ENCODE measurements around the gene ARL5A. TPM values are rescaled to one million over a fixed set of nuclear protein-coding genes. Genes with fewer than 3 reads are reported as not detected.
A peak's percentile ranks its signal among the peaks of the same experiment; 100 is the strongest.
"Not testable (repeated sequence)": the region's sequence is repeated elsewhere in the genome, so short reads cannot be mapped to it uniquely, and the experiment has no call there.

ARL5A gene, protein sequence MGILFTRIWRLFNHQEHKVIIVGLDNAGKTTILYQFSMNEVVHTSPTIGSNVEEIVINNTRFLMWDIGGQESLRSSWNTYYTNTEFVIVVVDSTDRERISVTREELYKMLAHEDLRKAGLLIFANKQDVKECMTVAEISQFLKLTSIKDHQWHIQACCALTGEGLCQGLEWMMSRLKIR
- 57.3 and 103 TPM in 2 replicates for total RNA-seq

DNA sequence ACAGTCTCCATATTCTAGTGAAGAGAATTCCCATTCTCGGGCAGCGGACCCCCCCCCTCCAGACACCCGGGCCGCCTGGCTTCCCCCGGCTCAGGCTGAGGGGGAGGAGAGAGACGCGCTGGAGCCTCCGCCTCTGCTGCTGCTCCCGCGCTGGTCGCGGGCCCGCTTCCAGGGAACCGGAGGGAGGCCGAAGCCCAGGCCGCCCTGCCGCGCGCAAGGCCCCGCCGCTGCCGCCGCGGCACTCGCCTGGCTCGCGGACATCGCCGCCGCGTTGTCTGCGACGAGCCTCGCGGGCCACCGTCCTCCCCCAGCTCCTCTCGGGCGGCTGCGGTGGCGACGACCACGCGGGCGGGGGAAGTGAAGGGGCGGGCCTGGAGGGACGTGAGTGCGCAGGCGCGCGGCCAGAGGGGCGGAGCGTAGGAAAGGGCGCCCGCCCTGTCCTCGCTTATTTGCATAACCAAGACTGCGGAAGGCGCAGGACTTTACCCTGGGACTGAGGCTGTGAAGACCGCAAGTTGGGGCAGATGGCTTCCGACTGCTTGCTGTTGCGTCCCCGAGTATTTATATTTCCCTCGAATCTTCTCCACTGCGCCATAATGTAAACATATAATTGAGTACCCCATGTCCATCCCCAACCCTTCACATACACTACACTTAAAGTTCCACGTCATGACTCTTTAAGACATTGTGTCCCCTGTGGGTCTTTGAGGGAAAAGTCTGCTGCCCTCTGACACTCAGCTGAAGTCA lies at the start of gene ARL5A:
Gene ARL5A (minus strand): TSS at position 279 of the 747 bp plus-strand sequence. CDS start 245 bp downstream, at position 34.
- peak; percentile 97 to 98 for DNase-seq (ENCODE audit: low read depth in 2 of 2)

DNA sequence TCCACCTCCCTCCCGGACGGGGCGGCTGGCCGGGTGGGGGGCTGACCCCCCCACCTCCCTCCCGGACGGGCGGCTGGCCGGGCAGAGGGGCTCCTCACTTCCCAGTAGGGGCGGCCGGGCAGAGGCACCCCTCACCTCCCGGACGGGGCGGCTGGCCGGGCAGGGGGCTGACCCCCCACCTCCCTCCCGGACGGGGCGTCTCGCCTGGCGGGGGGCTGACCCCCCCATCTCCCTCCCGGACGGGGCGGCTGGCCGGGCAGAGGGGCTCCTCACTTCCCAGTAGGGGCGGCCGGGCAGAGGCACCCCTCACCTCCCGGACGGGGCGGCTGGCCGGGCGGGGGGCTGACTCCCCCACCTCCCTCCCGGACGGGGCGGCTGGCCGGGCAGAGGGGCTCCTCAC lies 47.4 kb upstream of the ARL5A start:
- DNase-seq (ENCODE audit: low read depth in 2 of 2): not testable (repeated sequence)

DNA sequence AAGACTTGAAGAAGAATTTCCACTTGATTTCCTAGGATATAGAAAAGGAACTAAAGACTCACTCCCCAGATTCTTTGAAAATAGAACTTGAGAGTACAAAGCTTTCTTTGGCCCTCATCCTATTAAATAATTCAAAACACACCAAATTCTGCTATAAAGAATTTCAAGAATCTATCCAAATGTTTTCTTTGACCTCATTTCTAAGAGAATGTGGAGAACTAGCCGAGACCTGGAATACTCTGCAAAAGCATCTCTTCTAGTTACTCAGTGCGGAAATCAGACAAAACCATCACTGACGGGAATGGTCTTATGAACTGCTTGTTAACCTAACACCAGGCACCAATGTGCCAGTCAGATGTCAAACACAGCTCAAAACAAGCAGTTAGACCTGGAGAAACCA lies 44.2 kb upstream of the ARL5A start:
- DNase-seq (ENCODE audit: low read depth in 2 of 2): no peak

DNA sequence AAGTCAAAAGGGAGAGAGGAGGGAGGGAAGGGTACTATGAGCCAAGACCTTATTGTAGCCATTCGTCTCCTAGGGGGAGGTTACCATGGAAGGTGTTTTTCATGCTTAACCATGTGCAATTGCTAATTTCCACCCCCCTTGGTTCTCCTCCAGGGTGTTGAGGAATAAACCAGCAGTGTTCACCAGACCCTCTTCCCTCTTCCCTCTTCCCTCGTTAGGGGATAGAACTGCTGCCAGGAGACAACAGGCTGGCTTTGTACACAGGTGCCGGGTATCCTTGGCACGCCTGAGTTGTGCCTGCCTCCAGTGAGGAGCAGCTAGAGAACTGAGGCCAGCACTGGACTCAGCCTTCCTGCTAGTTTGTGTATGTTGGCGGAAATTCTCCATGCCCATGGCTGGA lies 41.1 kb upstream of the ARL5A start:
- DNase-seq (ENCODE audit: low read depth in 2 of 2): no peak

DNA sequence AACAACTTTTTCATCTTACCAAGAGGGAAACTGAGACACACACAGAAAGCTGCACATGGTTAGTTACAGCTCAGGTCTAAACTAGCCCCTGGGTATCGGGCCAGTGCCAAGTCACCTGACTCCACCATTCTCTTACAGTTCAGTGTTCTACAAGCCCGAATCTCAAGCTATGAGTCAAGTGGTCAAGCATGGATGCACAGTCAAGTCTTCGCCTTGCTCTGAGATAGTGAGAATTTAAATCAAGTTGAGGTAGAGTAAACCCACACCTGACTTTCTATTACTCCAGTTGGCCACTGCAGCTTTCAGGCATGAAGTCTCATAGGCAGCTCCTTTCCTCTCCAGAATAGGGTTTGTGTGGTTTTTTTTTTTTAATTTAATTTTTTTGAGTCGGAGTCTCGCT lies 34.5 kb upstream of the ARL5A start:
- DNase-seq (ENCODE audit: low read depth in 2 of 2): no peak

DNA sequence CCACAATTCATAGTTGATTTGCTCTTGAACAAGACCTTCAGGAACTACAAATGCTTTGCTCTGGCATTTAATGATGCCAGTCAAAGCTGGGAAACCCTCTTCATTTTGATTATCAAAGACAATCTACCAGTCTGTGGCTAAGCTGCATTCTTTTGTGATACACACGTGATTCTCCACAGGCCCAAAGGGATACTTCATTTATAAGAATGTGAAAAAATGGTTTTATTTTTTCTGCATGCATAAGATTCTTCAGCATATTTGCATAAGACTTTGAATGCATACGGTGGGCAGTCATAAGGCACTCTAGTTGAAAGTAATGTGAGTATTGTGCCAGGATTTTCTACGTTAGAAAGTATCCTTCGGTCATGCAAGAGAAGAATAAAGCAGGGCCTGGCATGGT lies 33.0 kb upstream of the ARL5A start:
- no peak for DNase-seq (ENCODE audit: low read depth in 2 of 2)

DNA sequence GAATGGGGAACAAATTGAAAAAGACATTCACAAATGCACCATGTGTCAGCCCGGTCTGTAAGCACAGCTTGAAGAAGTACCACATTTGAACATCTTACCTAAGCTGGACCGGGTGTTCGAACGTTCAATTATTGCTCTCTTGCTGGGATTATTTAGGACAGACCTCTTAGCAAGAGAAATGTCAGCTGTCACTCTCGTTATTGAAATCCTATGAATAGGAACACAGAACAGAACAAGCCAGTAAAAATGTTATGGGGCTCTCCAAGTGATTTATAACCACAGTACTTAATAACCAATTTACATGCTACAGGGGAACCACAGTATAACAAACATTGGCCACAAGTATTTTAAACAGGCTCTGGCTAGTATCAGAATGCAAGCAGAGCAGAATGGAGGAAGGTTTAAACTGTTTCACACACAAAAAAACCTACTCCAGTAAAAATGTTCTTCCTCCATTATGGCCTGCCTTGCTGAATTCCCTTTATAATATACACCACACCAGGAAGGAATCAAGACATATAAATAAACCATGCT lies 32.5 kb upstream of the ARL5A start:
- no peak for DNase-seq (ENCODE audit: low read depth in 2 of 2)

DNA sequence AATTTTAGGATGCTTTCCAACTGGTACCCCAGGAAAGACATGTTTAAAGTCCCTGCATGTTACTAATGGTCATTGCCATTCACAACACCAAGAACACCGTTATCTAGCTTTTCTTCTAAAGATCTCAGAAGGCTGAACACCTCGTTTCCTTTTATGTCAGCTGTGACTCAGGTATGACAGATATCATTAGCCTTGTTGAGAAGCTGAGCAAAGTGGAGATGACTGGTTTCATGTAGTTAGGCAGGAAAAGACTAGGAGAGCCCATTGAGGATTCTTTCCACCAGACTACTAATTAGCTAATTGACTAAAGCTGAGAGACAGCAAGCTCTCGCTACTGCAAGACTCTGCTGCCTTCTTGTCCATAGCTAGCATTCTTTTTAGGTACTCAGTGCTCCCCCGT lies 32.0 kb upstream of the ARL5A start:
- DNase-seq (ENCODE audit: low read depth in 2 of 2): no peak

DNA sequence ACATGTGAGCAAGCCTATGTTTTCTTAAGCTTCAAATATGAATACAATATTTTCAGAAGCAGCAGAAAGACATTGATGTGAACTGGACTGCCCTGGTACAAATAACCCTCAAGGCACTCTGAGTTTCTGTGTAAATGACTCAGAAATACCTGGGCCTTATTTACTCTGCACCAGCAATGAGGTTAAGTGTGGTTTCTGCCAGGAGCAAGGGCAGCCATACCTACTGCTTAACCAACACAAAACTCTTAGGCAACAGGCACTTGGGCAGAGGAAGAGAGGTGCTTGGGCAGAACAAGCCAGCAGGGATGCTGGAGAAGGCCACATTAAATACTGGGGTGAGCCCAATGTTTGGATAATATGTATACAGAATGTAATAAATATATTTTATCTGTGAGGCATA lies 29.4 kb upstream of the ARL5A start:
- DNase-seq (ENCODE audit: low read depth in 2 of 2): no peak

DNA sequence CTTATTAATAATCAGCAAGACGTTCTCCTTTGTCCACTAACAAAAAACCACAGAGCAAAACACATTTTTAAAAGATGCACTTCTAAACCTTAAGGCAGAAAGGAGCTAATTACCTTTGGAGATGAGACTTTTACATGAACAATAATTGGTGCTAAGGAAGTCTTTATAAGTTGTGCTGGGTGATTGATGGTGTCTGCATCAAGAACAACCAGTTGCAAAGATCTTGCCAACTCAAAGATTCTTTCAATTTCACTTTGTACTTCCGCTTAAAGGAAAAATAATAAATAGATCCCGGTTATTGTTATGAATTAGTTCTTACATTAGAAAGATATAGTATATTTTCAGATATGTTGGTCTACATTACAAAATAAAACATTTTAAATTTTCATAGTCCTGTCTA lies 26.9 kb upstream of the ARL5A start:
- peak in 1 of 2 donors; percentile 25 for DNase-seq (ENCODE audit: low read depth in 2 of 2)

DNA sequence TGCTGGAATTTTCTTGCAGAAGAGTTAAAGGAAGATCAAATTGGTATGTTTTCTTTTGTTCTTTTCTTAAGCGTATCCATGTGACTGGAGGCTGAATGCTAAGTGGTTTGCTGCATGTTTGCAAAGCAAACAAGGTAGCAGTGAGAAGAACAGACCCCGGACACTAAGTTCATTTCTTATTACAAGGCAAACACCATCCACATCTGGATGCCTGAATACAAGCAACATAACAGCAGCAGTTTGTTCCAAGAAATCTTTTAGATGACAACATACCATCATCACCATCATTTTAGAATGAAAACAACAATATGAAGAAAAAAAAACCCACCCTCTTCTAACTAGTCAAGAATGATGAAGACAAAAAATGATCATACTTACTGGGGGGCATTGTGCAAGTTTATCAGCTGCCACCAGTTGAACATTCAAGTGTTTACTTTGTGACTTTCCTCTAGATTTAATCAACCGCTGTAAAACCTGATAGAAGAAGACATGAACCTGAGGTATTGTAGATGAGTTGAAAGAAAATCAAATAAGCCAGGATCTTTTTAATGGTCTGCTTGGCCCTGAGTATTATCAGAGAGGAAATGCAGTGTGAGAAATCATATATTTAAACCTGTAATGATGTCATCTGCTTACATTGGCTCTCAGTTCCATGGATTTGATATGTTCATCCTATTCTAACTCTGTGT lies 25.0 kb upstream of the ARL5A start:
- DNase-seq (ENCODE audit: low read depth in 2 of 2): peak in 1 of 2 donors; percentile 37

DNA sequence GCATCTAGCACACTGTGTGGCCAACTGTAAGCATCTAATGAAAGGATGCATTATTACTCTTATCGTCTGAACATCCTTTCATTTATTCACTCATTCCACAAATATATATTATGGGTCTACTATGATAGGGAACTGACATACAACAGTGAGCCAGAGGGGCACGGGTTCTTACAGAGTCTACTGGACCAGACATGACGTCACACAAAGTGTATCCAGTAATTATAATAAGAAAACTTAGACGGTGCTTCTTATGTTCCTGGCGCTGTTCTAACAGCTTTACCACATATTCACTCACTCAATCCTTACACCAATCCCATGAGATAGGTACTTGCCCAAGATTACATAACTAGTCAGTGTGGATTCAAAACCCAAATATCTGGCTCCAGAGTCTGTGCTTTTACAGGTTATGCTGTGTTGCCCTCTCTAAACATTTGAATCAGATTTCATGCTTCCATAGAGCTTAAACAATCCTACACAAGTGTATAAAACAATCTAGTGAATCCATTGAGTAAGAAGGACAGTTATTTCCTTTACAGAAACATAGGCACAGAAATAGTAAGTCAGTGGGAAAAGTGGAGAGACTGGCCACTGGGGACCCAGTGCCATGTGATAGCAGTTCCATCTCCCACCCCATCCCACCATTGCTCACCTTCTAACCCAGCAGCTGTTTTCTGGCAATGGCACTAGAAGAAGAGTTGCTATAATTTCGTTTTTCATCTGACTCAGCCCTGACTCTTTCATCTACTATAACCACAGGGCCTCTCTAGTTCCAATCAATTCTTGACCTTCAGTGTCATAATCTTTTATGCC lies 24.2 kb upstream of the ARL5A start:
- no peak for DNase-seq (ENCODE audit: low read depth in 2 of 2)

DNA sequence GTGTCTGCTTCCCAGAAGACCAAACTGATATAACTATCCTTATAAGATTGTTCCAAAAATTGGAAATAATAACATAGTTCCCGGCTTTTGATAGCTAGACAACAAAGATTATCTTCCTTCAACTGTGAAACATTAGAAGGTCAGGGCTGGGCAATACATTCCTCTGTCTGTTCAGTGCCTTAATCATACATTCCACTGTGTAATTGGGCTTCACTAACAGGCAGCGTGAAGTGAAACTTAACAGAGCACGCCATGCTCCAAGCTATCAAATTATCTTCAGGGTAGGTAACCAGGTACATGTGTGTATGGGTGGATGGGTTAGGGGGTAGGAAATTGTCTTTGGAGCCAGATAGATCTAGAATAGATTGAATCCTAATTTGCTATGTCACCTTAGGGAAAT lies 23.5 kb upstream of the ARL5A start:
- DNase-seq (ENCODE audit: low read depth in 2 of 2): no peak

DNA sequence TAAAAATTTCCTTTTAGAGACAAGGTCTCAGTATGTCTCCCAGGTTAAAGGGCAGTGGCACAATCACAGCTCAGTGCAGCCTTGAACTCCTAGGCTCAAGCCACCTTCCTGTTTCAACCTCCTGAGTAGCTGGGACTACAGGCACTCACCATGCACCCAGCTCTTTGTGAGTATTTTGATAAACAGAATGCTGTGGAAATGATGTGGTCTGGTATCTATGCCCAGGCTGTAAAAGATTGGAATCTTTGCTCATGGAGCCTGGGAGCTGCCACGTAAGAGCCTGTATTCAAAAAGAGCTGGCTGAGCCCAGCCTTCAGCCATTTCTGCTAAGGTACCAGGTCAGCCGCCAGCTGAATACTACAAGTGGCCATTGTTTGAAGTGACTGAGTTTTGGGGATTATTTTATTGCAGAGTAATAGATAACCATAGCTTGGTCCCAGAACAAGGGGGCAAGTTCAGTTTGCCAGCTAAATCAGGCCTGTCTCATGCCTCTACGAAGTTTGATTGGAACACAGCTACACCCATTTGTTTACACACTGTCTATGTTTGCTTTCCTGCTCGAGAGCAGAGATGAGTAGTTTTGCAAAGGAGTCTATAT lies 21.3 kb upstream of the ARL5A start:
- no peak for DNase-seq (ENCODE audit: low read depth in 2 of 2)

DNA sequence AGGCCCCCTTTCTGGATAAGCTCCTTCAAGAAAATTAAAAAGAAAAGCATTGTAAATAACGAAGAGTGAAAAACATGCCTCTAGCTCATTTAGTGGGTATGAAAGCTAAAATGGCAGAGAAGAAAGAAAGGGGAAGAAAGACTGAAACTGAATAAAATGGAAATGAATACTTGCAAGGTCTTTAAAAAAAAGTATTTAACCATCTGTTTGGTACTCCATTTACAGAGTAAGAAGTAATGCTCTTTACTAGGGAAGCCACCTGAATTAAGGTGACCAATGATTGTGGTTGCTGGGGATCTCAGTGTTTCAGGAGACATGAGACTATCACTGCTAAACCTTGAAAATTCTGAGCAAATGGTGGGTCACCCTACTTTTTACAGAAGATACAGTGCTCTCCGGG lies 17.7 kb upstream of the ARL5A start:
- DNase-seq (ENCODE audit: low read depth in 2 of 2): no peak

DNA sequence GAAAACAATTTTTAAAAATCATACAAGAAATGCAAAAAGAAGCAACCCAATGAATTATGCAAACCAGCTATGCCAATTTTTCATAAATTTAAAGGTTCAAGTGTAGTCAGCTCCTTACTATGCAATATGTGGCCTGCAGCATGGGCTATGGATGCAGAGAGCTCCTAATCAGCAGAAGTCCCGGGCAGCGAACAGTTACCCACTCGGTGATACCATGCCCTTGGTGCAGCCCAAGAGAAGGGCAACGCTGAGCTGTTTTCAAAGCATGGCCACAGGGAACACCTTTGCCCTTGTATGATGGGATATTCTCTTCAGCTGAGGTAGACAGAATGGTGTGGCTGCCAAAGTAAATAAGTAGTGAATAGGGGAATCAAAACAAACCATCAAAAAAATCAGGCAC lies 17.3 kb upstream of the ARL5A start:
- no peak for DNase-seq (ENCODE audit: low read depth in 2 of 2)

DNA sequence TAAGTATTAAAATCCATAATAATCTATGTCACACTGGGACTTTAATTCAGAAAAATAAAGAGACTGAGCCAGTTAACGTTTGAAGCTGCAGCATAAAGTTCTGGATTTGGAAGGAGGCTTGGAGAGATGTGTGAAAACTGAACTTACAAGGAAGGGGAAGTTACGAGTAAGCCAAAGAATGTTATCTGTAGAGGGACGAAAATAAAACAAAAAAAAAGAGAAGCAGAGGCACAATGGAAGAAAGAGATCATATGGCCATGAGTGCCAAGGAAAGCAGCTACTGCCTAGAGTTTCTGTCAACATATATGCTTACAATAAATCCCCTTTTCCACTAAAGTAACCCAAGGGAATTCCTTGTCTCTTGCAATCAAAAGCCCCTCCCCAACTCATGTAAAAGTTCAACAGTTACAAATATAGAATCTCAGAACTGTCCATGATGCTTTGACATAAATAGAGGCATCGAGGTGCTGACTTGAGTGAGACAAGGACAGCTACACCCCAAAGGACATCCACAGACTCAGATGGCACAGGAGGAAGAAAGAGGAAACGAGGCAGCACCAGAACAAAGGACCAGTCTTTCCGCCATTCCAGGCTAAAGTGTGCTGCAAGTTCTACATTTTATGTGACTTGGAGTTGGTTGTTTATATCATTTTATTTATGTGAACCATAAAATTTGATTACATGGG lies 16.1 kb upstream of the ARL5A start:
- DNase-seq (ENCODE audit: low read depth in 2 of 2): no peak

DNA sequence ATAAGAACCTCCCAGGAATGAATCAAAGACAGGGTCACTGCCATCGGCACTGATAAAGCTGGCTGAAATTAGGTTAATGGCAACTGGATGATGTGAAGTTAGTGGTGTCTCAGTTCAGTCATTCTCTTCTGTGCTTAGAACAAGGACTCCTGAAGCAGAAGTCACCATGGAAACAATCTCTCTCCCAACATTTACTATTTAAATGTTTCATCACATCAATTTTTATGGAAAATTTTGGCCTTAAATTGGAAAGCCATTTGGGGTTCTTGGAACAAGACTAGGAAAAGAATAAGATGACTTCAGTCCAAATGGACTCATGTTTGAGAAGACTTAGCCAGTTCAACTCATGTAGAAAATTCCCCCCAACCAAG lies 15.5 kb upstream of the ARL5A start:
- peak in 1 of 2 donors; percentile 18 for DNase-seq (ENCODE audit: low read depth in 2 of 2)

DNA sequence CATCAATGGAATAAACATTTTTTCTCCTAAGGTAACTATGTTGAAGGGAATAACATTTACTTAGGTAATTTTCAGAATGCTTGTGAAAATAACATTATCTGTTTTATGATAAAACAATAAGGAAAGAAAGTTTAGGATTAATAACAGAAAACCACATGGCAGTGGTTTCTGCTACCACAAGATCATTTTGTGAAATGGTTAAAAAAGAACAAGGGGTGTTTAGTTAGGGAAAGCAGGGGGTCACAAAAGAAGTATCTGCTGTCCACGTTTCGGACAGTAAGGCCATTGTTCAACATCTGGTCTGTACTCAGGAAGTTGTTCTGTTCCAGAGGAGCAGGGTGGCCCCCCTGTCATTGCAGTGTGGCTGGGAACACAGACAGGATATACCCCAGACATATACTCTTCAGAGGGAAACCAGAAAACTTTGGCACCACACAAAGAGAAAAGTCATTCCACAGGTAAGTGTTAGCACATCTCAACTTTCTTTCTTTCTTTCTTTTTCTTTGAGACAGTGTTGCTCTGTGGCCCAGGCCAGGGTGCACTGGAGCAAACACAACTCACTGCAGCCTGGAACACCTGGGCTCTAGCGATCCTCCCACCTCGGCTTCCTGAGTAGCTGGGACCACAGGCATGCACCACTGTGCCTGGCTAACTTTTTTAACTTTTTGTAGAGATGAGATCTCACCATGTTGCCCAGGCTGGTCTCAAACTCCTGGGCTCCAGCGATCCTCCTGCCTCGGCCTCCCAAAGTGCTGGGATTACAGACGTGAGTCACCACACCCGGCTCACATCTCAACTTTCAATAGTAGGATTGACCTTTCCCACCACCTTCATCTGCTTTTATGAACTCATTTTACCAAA lies 14.8 kb upstream of the ARL5A start:
- DNase-seq (ENCODE audit: low read depth in 2 of 2): peak in 1 of 2 donors; percentile 31

DNA sequence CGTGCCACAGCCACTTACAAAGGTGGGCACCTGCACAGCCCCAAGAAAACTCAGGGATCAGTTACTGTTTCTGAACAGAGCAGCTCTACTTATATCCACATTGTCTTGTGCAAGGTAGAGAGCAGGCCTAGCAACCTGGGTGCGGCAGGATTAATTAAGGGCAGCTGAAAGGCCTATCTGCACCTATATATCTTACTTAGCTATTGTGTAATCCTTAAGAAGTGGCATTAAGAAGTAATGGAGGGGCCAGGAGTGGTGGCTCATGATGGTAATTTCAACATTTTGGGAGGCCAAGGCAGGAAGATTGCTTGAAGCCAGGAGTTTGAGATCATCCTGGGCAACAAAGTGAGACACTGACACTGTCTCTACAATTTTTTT lies 12.8 kb upstream of the ARL5A start:
- DNase-seq (ENCODE audit: low read depth in 2 of 2): no peak

All from lung microvascular endothelial cell (primary cell).